ENCODE measurements around the gene DAPK1.

DAPK1 gene

GRCh38 chr9:87572719-87573118 is 75.1 kb downstream of the DAPK1 start:
- no peak for DNase-seq

- DNase-seq = no peak
These were observed 76.2 kb downstream of the DAPK1 start for GRCh38 chr9:87573841-87574342.

GRCh38 chr9:87577746-87578145 is 80.1 kb downstream of the DAPK1 start:
- no peak for DNase-seq

GRCh38 chr9:87578625-87579024 is 81.0 kb downstream of the DAPK1 start:
- DNase-seq = no peak

GRCh38 chr9:87579781-87580541 is 82.3 kb downstream of the DAPK1 start:
- DNase-seq = no peak

GRCh38 chr9:87580941-87581438 is 83.3 kb downstream of the DAPK1 start:
- no peak for DNase-seq

- DNase-seq = no peak
These were observed 83.8 kb downstream of the DAPK1 start for GRCh38 chr9:87581513-87581912.

GRCh38 chr9:87581949-87582637 is 84.4 kb downstream of the DAPK1 start:
- DNase-seq = no peak

- DNase-seq = no peak
These were observed 86.7 kb downstream of the DAPK1 start for GRCh38 chr9:87584326-87584725.

- no peak for DNase-seq
These were observed 87.6 kb downstream of the DAPK1 start for GRCh38 chr9:87585123-87585855.

- DNase-seq = no peak
These were observed 89.2 kb downstream of the DAPK1 start for GRCh38 chr9:87586731-87587355.

GRCh38 chr9:87587356-87587745 is 89.7 kb downstream of the DAPK1 start:
- no peak for DNase-seq

GRCh38 chr9:87587864-87588263 is 90.2 kb downstream of the DAPK1 start:
- no peak for DNase-seq

- no peak for DNase-seq
These were observed 90.7 kb downstream of the DAPK1 start for GRCh38 chr9:87588339-87588738.

GRCh38 chr9:87590996-87591395 is 93.3 kb downstream of the DAPK1 start:
- DNase-seq = no peak

GRCh38 chr9:87592554-87593358 is 95.1 kb downstream of the DAPK1 start:
- no peak for DNase-seq

GRCh38 chr9:87593359-87593980 is 95.8 kb downstream of the DAPK1 start:
- no peak for DNase-seq

GRCh38 chr9:87594194-87594593 is 96.5 kb downstream of the DAPK1 start:
- DNase-seq = no peak

GRCh38 chr9:87594662-87595061 is 97.0 kb downstream of the DAPK1 start:
- DNase-seq = no peak

- no peak for DNase-seq
These were observed 97.9 kb downstream of the DAPK1 start for GRCh38 chr9:87595610-87596009.

GRCh38 chr9:87596862-87597261 is 99.2 kb downstream of the DAPK1 start:
- DNase-seq = no peak

Measured in stimulated activated naive CD4-positive, alpha-beta T cell treated with Interleukin-2 at 50 U/mL for 16 hours (primary cell).